GM21825 (cell line): ENCODE measurements around the gene TIMM44.

ENCODE experiments used
- ATAC-seq: cut with Tn5 transposase; IDR thresholded peaks from one replicate; pipeline ENCODE4 v1.9.1; 2021; ENCODE audit warnings: mild to moderate bottlenecking, moderate library complexity; ENCODE audit not compliant: unreplicated experiment

The TIMM44 gene

DNA sequence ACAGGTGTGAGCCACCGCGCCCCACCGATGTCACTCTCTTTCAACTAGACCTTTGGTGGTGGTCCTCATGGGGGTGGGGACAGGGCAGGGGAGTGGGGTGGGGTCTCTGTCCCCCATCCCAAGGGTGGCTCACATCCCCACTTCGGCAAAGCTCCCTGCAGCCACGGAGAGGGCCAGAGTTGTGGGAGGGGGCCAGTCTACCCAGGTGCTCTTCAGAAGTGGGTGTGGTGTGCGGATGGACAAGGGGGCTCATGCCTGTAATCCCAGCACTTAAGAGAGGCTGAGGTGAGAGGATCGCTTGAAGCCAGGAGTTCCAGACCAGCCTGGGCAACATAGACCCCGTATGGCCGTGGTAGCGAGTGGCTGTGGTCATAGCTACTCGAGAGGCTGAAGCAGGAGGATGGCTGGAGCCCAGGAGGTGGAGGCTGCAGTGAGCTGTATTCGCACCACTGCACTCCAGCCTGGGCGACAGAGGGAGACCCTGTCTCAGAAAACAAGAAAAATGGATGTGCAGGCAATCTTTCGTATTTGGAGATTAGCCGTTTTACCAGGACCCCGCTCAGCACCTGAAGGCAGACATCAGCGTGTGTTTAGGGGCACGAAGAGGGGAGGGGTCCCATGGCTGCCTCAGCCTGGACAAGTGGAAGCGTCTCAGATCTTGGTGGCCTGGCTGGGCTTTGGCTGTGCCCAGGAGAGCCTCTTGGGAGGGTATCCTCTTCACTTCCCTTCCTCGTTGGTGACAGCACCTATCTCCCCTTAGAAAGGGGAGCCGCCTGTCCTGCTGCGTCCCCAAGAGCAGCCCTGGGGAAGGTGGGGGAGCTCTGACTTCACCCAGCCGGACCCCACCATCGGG, 28.0 kb downstream of the TIMM44 start:
- ATAC-seq: no peak

DNA sequence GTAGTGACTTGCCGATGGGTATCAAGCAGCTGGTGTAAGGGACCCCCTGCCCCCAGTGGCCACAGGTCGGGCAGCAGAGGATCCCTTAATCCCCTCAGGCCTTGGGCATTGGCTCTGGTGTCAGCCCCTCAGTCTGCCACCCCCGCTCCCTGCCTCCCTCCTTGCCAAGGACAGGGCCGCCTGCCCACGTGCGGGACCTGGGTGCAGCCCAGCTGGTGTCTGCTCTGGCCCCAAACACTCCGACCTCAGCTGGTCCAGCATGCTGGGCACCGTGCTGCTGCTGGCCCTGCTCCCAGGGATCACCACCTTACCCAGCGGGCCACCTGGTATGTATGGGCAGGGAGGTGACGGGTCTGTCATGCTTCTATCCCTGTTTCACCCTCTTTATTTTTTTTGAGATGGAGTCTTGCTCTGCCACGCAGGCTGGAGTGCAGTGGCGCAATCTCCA, 28.8 kb downstream of the TIMM44 start, which contains the start of gene TGFBR3L:
Gene TGFBR3L (plus strand): TSS at position 233 of the 448 bp plus-strand sequence.
- ATAC-seq: no peak

- no peak for ATAC-seq
Measured at GRCh38 chr19:7914099-7914498, 29.4 kb downstream of the TIMM44 start.

GRCh38 chr19:7913652-7914051, 29.8 kb downstream of the TIMM44 start:
- no peak for ATAC-seq

DNA sequence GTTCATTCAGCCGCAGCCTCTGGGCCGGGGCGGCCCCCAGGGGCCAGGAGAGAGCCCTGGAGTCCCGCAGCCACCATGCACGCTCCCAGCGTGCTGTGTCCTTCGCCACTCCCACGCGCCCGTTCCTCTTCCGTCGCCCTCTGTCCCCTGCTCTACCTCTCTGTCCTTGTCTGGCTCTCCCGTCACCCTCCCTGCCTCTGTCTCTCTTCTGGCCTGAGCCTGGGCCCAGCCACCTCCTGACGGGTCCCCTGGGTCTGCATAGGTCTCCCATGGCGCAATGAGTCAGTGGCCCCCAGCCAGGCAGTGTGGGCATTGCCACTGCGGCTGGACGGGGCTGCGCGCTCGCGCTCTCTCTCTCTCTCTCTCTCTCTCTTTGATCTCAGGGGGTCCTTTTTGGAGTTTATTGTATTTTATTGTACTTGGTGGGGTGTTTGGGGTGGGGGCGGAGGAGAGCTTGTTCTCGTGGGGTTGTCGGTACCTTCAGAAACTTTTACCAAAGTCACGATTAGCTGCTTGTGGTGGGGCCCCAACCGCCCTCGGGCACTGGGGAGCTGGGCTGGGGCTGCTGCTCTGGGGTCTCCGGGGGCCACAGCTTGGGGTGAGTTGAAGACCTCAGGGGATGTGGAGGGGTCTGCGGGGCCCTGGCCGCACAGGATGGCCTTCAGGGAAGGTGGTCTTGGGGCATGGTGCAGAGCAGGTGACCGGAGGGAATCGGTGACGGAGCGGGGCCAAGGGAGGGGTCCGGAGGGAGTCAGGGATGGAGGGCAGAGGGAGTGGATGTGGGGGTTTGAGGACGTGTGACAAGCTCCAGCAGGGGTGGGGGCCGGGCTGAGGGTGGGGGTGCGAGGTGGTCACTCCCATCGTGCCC, 30.5 kb downstream of the TIMM44 start:
- no peak for ATAC-seq

- ATAC-seq: no peak
Measured at GRCh38 chr19:7912144-7912696, 31.2 kb downstream of the TIMM44 start.

DNA sequence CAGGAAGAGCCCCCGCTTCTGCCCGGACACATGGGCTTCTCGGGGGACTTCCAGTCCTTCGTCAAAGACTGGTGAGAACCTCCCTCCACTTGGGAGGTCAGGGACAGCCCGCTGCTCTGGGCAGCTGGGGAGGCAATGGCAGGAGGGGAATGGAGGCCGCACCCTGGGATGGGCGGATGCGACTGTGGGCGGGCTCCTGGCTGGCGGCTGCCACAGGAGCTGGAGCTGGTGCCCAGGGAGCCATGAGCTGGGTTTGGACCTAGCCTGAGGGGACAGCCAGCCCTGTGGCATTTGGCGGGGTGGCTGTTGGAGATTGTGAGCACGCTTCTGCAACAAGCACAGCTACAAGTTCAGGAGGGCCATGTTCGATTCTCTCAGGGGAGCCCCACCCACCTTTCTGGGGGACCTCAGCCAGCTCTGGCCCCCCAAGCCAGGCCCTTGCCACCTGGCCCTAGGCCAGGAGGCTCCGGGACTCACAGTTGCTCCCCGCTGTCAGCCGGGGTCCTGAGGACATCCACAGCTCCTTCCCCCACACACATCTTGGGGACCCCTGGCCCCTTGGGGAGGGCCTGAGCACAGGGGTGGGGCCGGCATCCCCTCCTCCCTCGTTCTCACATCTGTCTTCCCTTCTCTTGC, 31.8 kb downstream of the TIMM44 start:
- ATAC-seq: no peak

GRCh38 chr19:7910321-7911161, 32.9 kb downstream of the TIMM44 start:
- no peak for ATAC-seq

DNA sequence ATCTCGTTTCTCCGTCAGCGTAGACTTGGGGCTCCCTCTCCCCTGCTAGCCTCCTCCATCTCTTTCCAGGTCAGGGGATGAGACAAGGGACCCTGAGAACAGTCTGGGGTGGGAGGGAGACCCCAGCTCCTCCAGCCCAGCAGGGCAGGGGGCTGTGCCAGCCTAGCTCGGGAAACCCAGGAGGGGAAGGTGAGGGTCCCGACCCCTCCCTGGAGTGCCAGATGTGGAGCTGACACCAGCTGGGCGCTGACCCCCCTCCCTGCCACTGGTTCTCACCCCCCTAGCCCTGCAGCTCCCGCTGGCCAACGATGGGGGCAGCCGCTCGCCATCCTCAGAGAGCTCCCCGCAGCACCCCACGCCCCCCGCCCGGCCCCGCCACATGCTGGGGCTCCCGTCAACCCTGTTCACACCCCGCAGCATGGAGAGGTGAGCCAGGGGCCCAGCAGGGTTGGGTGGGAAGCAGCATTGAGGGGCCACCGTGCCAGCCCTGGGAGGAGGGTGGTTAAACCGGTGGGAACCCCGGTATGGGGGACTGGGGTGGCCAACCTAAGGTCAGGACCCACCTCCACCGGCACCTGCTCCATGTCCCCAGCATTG, 33.9 kb downstream of the TIMM44 start:
- ATAC-seq: no peak

GRCh38 chr19:7908742-7909461, 34.6 kb downstream of the TIMM44 start:
- ATAC-seq: no peak

DNA sequence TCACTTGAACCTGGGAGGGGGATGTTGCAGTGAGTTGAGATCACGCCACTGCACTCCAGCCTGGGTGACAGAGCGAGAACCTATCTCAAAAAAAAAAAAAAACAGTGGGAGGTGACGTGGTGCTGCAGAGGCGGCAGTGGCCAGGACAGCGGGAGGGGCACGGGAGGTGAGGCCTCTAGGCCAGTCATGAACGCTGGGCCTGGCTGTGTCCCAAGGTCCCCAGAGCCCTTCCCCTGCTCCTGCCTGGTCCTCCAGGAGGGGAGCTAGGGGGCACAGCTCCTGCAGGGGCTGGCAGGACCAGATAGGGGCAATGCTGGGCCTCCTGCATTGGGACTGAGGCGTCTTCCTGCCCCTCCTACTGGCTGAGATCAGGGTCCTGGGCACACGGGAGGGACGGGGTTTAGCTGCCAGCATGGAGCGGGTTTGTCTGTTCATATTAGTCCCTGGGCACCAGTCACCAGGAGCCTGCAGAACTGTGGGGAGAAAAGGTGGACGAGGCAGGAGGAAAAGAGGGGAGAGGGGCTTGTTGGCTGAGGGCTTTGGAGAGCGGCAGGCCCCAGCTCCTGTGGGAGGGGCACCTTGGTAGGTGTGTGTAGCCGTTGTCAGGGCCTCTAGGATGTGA, 35.3 kb downstream of the TIMM44 start:
- no peak for ATAC-seq

GRCh38 chr19:7907544-7907943, 35.9 kb downstream of the TIMM44 start:
- no peak for ATAC-seq

DNA sequence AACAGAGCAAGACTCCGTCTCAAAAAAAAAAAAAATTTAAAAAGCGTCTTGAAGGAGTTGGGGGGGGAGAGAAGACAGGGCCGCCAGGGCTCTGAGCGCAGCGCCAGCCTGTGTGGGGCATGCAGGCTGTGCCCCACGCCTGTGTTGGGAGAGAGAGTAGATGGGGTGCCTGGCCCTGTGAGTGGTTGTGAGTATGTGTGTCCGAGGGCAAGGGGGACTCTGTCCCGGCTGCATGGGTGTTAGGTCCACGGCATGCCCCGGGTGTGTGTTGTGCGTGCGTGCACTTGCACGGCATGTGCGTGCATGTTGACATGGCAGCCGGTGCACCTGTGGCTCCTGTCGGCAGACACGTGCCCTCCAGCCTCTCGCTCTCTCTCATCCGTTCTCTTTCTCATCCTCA, 36.3 kb downstream of the TIMM44 start:
- no peak for ATAC-seq

DNA sequence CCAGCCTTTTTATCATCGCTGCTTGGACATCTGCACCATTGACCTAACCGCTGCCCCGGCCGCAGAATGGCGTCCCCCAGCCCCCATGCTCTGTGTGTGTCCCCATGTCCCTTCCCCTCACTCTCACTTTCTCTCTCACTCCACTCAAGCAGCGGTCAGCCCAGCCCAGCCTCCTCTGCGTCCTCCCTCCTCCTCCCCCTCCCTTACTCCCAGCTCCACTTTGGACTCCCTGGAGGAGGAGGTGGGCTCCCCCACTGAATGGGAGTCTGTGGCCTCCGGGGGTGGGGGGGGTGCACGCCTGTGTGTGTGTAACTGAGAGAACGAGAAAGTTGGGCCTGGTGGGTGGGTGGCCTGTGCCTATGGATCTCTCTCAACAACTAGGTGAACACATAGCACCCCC, 37.6 kb downstream of the TIMM44 start:
- no peak for ATAC-seq

DNA sequence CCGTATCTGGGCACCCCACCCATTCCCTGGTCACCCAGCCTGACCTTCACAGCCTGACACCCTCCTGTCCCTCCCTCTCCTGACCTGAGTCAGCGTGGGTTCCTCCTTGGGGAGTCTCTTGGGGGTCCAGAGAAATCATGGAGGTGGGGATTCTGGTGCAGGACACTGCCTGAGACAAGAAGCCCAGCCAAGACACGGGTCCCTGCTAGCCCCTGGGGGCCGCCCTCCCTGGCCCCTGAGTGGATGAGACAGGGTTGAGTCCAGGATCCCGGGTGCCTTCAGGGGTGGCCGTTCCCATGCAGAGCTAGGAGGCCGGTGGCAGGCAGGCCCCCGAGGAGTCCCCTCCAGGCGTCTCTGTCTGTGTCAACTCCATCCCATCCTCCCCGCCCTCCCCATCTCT, 38.2 kb downstream of the TIMM44 start:
- no peak for ATAC-seq

GRCh38 chr19:7904074-7905020, 39.1 kb downstream of the TIMM44 start:
- peak; percentile 26 for ATAC-seq

DNA sequence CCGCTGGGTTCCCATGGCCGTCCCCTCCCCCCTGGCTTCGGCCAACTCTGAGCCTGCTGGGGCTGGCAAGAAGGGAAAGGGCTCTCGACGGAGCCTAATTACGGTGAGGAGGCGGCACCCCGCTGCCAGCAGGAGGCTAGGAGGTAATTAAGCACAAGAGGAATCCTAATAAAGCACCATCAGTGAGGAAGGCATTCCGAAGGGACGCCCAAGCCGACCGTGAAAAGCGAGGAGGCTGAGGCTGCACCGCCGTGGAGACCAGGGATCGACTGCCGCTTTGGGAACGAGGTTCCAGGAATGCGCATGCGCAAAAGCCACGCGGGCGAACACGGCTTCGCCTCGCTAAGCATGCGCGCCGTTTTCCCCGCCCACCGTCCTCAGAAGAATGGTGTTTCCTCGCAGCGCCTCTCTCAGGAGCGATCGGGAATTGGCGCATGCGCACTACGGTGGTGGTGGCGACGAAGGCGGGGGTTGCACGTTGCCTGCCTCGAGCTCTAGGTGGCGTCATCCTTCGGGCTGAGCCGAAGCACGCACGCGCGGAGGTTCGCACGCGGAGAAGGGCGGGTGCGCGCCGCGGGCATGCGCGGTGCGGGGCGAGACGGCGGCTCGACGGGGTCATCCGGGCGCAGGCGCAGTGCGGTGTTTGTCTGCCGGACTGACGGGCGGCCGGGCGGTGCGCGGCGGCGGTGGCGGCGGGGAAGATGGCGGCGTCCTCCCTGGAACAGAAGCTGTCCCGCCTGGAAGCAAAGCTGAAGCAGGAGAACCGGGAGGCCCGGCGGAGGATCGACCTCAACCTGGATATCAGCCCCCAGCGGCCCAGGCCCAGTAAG, 40.0 kb downstream of the TIMM44 start, which contains the start of gene MAP2K7:
Gene MAP2K7 (plus strand): TSS at position 634 of the 830 bp plus-strand sequence. CDS start 68 bp downstream, at position 702.
- peak; percentile 74 for ATAC-seq
